Hepatocyte (in vitro differentiated cells): ENCODE results near the gene NARS2. TPM values are rescaled to one million over a fixed set of nuclear protein-coding genes. Genes with fewer than 3 reads are reported as not detected.
"Not testable (repeated sequence)": the region's sequence is repeated elsewhere in the genome, so short reads cannot be mapped to it uniquely, and the experiment has no call there.

ENCODE experiments used
- DNase-seq: peaks from one replicate; pipeline ENCODE4 v3.0.0-alpha.2; 2016; ENCODE audit warnings: low spot score
- H2AFZ ChIP-seq: fragments of 200-600 bp; sonication (generic); 2 replicates; pipeline ENCODE4 v1.6.0; 2016; ENCODE audit warnings: antibody characterized with exemption, mild to moderate bottlenecking
- H3K27ac ChIP-seq: fragments of 200-600 bp; sonication (generic); 2 replicates; pipeline ENCODE4 v1.5.1; 2016; ENCODE audit warnings: mild to moderate bottlenecking
- H3K27me3 ChIP-seq: fragments of 200-600 bp; sonication (generic); 2 replicates; pipeline ENCODE4 v1.6.1; 2016
- H3K36me3 ChIP-seq: fragments of 200-600 bp; sonication (generic); replicated peaks from 2 replicates; pipeline ENCODE4 v1.5.1; 2016; ENCODE audit warnings: low read depth; ENCODE audit not compliant: insufficient read depth
- H3K4me1 ChIP-seq: fragments of 200-600 bp; sonication (generic); 2 replicates; pipeline ENCODE4 v1.5.1; 2016; ENCODE audit warnings: mild to moderate bottlenecking, moderate library complexity; ENCODE audit not compliant: insufficient read depth
- H3K4me2 ChIP-seq: fragments of 200-600 bp; sonication (generic); 2 replicates; pipeline ENCODE4 v1.6.0; 2016
- H3K4me3 ChIP-seq: fragments of 200-600 bp; sonication (generic); 2 replicates; pipeline ENCODE4 v1.5.1; 2016; ENCODE audit warnings: mild to moderate bottlenecking
- H3K79me2 ChIP-seq: fragments of 200-600 bp; sonication (generic); 2 replicates; pipeline ENCODE4 v1.6.0; 2017; ENCODE audit warnings: mild to moderate bottlenecking
- H3K9me2 ChIP-seq: fragments of 200-600 bp; sonication (generic); replicated peaks from 2 replicates; pipeline ENCODE4 v1.6.0; 2017; ENCODE audit warnings: mild to moderate bottlenecking; ENCODE audit not compliant: insufficient read depth
- H3K9me3 ChIP-seq: fragments of 200-600 bp; sonication (generic); 2 replicates; pipeline ENCODE4 v1.5.1; 2016; ENCODE audit warnings: low read depth, mild to moderate bottlenecking
- H4K20me1 ChIP-seq: fragments of 200-600 bp; sonication (generic); 2 replicates; pipeline ENCODE4 v1.6.0; 2016; ENCODE audit warnings: mild to moderate bottlenecking; ENCODE audit not compliant: insufficient read depth, poor library complexity, severe bottlenecking
- EZH2 ChIP-seq: fragments of 200-600 bp; sonication (generic); IDR thresholded peaks from 2 replicates; pipeline ENCODE4 v1.6.1; 2016; ENCODE audit warnings: antibody characterized with exemption, mild to moderate bottlenecking, borderline replicate concordance
- EZH2phosphoT487 ChIP-seq: fragments of 200-600 bp; sonication (generic); IDR thresholded peaks from one replicate; pipeline ENCODE4 v1.6.1; 2018; ENCODE audit warnings: antibody characterized with exemption, mild to moderate bottlenecking, low read depth, moderate library complexity; ENCODE audit not compliant: unreplicated experiment, severe bottlenecking
- WGBS: methylation state at CpG from one replicate; pipeline ENCODE4 v1.1.6; 2016; ENCODE audit warnings: low lambda C conversion rate; ENCODE audit errors: missing lambda C conversion rate; 5-methylcytosine and 5-hydroxymethylcytosine counted together
- polyA plus RNA-seq: library from polyadenylated mRNA; unstranded; fragments of >200 nt; fragmentation: Nextera tagmentation; extraction: Ambion mirVana; gene quantifications from 2 replicates; pipeline ENCODE4 v1.2.1, GENCODE V29; 2016
- total RNA-seq: library from RNA; depleted of rRNA; stranded (reverse); fragments of >200 nt; gene quantifications from 2 replicates; pipeline ENCODE4 v1.2.3, GENCODE V29; 2014
- TF ChIP-seq, protein P1 (sequence below): fragments of 200-600 bp; sonication (generic); IDR thresholded peaks from 2 replicates; pipeline ENCODE4 v1.5.1; 2016; ENCODE audit warnings: antibody characterized with exemption, mild to moderate bottlenecking; ENCODE audit not compliant: poor library complexity

Gene NARS2
- total and polyA plus RNA-seq, 2 experiments from 2014 or later, result 17.5 to 19.1 TPM

DNA sequence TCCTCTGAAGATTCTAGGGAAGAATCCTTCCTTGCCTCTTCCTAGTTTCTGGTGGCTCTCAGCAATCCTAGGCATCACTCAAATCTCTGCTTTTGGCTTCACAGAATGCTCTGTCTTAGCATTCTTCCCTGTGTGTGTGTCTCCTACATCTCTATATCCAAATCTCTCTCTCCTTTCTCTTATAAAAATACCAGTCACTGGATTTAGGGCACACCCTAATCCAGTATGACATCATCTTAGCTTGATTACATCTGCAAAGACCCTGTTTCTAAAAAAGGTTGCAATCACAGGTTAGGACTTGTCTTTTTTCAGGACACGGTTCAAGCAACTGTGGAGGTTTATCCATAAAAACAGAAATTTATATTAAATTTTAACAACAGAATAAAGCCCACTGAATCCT lies 54.4 kb downstream of the NARS2 start:
- TF ChIP-seq, protein P1, sequence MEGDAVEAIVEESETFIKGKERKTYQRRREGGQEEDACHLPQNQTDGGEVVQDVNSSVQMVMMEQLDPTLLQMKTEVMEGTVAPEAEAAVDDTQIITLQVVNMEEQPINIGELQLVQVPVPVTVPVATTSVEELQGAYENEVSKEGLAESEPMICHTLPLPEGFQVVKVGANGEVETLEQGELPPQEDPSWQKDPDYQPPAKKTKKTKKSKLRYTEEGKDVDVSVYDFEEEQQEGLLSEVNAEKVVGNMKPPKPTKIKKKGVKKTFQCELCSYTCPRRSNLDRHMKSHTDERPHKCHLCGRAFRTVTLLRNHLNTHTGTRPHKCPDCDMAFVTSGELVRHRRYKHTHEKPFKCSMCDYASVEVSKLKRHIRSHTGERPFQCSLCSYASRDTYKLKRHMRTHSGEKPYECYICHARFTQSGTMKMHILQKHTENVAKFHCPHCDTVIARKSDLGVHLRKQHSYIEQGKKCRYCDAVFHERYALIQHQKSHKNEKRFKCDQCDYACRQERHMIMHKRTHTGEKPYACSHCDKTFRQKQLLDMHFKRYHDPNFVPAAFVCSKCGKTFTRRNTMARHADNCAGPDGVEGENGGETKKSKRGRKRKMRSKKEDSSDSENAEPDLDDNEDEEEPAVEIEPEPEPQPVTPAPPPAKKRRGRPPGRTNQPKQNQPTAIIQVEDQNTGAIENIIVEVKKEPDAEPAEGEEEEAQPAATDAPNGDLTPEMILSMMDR, result no peak
- TF ChIP-seq EZH2 (no peak), EZH2phosphoT487 (no peak)
- Histone ChIP-seq H3K79me2 (no peaks in the 10 kb centered on the region), H3K9me3 (no peaks in the 10 kb centered on the region), H3K9me2 (no peaks in the 10 kb centered on the region), H3K27ac (no peak overlapping the region), H3K4me3 (no peak overlapping the region), H3K4me2 (no peak overlapping the region), H3K27me3 (no peaks in the 10 kb centered on the region), H3K4me1 (no peaks in the 10 kb centered on the region), H2AFZ (no peak overlapping the region), H4K20me1 (no peaks in the 10 kb centered on the region), H3K36me3 (no peaks in the 10 kb centered on the region)
- 88% methylated on average over 1 of the region's 1 CpG for WGBS
- no peak for DNase-seq

DNA sequence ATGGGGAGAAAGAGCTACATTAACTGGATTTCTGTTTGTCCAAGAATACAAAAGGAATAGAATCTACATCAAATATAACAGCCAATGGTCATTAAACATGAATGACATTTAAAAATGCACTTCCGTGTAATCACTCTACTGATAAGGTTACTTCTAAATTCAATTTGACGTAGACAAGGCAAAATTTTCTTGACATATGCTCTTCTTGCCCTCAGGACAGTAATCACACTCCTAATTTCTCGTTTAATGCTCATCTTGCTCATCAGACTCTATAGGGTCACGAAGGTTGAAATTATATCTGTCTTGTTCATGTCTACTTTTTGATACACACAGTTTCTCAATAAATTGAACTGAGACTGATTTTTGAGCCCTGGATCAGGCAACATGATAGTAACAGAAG lies 58.4 kb downstream of the NARS2 start:
- no peak overlapping the region for H3K4me2 ChIP-seq
- no peaks in the 10 kb centered on the region for H3K36me3 ChIP-seq
- no peaks in the 10 kb centered on the region for H4K20me1 ChIP-seq
- H3K4me1 ChIP-seq, result no peaks in the 10 kb centered on the region
- no peak overlapping the region for H2AFZ ChIP-seq
- H3K9me2 ChIP-seq, result no peaks in the 10 kb centered on the region
- H3K79me2 ChIP-seq, result no peaks in the 10 kb centered on the region
- WGBS, result 74% methylated on average over 4 of the region's 4 CpGs
- H3K9me3 ChIP-seq, result no peaks in the 10 kb centered on the region
- no peaks in the 10 kb centered on the region for H3K27me3 ChIP-seq
- no peak overlapping the region for H3K4me3 ChIP-seq
- DNase-seq, result no peak
- H3K27ac ChIP-seq, result no peak overlapping the region
- TF ChIP-seq EZH2, result no peak

DNA sequence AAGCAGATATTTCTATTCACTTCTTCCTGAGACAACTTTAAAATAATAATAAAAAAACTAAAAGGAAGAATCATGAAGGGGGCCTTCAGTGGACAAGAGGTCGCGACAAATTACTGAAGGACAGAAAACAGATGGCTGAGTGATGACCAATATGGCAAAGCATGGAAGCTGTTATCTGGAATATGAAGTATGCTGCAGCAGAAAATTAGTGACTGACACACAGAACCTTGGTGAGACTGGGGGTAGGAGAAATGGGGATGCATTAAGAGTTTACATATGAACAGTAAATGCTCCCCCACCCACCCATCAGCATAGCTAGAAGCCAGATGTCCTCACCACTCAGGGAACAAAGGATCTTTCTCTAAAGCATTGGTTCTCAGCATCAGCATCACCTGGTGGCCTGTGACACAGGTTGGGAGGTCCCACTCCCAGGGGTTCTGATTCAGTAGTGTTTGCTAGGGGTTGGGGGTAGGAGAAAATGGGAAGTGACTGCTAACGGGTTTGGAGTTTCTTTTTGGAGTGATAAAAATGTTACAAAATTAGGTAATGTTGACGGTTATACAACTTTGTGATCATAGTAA lies 59.7 kb downstream of the NARS2 start:
- Histone ChIP-seq H3K4me1 (no peaks in the 10 kb centered on the region), H3K9me3 (peaks cover 5% of the 10 kb centered on the region), H3K9me2 (no peaks in the 10 kb centered on the region), H3K27ac (no peak overlapping the region), H3K36me3 (no peaks in the 10 kb centered on the region), H3K27me3 (no peaks in the 10 kb centered on the region), H3K79me2 (no peaks in the 10 kb centered on the region), H3K4me3 (no peak overlapping the region), H2AFZ (no peak overlapping the region), H3K4me2 (no peak overlapping the region), H4K20me1 (no peaks in the 10 kb centered on the region)
- 71% methylated on average over 4 of the region's 4 CpGs for WGBS
- no peak for TF ChIP-seq EZH2
- TF ChIP-seq EZH2phosphoT487, result no peak
- TF ChIP-seq, protein P1, result no peak
- DNase-seq, result no peak

DNA sequence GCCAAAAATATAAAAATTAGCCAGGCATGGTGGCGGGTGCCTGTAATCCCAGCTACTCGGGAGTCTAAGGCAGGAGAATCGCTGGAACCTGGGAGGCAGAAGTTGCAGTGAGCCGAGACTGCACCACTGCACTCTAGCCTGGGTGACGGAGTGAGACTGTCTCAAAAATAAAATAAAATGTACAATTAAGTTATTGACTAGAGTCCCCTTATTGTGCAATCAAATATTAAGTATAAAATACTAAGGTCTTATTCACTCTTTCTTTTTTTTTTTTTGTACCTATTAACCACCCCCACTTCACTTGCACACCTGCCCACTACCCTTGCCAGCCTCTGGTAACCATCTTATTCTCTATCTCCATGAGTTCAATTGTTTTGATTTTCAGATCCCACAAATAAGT lies 61.6 kb downstream of the NARS2 start:
- not testable (repeated sequence) for H3K4me2 ChIP-seq, H3K4me1 ChIP-seq, H3K79me2 ChIP-seq, H2AFZ ChIP-seq, H3K9me2 ChIP-seq, H3K27me3 ChIP-seq, DNase-seq, H3K9me3 ChIP-seq, H3K27ac ChIP-seq, H3K4me3 ChIP-seq, H4K20me1 ChIP-seq, H3K36me3 ChIP-seq
- WGBS, result 96% methylated on average over 5 of the region's 5 CpGs
